Calu3 (cell line): ENCODE data around the gene LARP1. TPM values are rescaled to one million over a fixed set of nuclear protein-coding genes. Genes with fewer than 3 reads are reported as not detected.
A peak's percentile ranks its signal among the peaks of the same experiment; 100 is the strongest.

Source experiments
- BruUV-seq: library from RNA; stranded (reverse); fragments of 400-500 nt; replicated peaks from 2 replicates; lab custom pipeline; 2021; lab: Mats Ljungman, UMichigan
- CTCF ChIA-PET: fragments of 300-600 bp; sonication (Branson Sonifier 250); formaldehyde crosslinking; loops from one replicate; lab custom pipeline; 2022; ENCODE audit warnings: antibody characterized with exemption; lab: Charles Lee
- DNase-seq: peaks from one replicate; pipeline ENCODE4 v3.0.0; 2022
- H3K27ac Mint-ChIP-seq: one replicate; pipeline ENCODE4 v1.8.0; 2022; ENCODE audit warnings: mixed read lengths; ENCODE audit not compliant: unreplicated experiment
- H3K27me3 Mint-ChIP-seq: one replicate; pipeline ENCODE4 v1.8.0; 2022; ENCODE audit warnings: mixed read lengths; ENCODE audit not compliant: unreplicated experiment
- H3K36me3 Mint-ChIP-seq: one replicate; pipeline ENCODE4 v1.8.0; 2022; ENCODE audit warnings: mild to moderate bottlenecking, moderate library complexity, mixed read lengths; ENCODE audit not compliant: insufficient read depth, unreplicated experiment
- H3K4me1 Mint-ChIP-seq: one replicate; pipeline ENCODE4 v1.8.0; 2022; ENCODE audit warnings: mild to moderate bottlenecking, low read depth, mixed read lengths; ENCODE audit not compliant: unreplicated experiment
- H3K4me3 Mint-ChIP-seq: one replicate; pipeline ENCODE4 v1.8.0; 2022; ENCODE audit warnings: mild to moderate bottlenecking, low read depth, moderate library complexity, mixed read lengths; ENCODE audit not compliant: unreplicated experiment
- H3K9me3 Mint-ChIP-seq: one replicate; pipeline ENCODE4 v1.8.0; 2022; ENCODE audit warnings: low read depth, mixed read lengths; ENCODE audit not compliant: unreplicated experiment
- intact Hi-C: fragments of 100-400 bp; cut with micrococcal nuclease; formaldehyde crosslinking; loops from one replicate; pipeline ENCODE4 v1.10.0; 2022; ENCODE audit not compliant: unreplicated experiment
- total RNA-seq: library from RNA; stranded (reverse); gene quantifications from 2 replicates; pipeline ENCODE4 v1.2.3, GENCODE V29; 2022
- TF ChIP-seq, protein P1 (sequence below): fragments of 200-600 bp; IDR thresholded peaks from one replicate; pipeline ENCODE4 v1.8.0; 2022; ENCODE audit warnings: antibody characterized with exemption; ENCODE audit not compliant: unreplicated experiment

LARP1 gene
- total RNA-seq, 1 experiment from 2014 or later: 339 TPM

DNA sequence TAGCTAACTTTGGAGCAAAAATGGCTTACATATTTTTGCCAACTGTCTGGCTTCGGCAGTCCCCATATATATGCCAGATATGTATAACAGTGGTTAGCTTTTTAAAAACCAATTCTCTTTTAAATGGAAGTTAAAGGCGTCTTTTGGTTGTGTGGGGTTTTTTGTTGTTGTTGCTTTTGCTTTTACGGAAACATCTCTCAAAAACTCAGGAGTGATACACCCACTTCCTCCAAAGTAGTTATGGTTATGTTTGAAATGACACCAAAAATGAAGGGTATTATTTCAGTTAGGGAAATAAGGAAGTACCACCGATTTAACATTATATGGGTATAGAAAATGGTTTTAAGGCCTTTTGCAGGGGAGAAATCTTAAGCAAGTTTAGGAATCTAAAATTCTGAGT lies 105.6 kb downstream of the LARP1 start:
- peak overlapping the region; percentile 24 for H3K27ac Mint-ChIP-seq
- no peak for DNase-seq

DNA sequence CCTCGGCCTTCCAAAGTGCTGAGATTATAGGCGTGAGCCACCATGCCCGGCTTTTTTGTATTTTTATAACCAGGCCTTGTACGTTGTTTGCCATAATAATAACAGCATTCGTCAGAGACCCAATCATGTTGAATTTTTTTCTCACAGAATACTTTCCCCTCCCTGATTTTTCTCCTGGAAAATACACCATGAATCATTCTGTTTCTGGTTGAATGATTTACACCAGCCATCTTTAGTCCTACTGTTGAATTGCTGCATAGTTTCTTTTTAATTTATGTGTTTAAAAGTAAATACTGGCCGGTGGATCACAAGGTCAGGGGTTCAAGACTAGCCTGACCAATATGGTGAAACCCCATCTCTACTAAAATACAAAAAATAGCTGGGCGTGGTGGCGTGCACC lies 106.8 kb downstream of the LARP1 start:
- CTCF ChIA-PET: no interaction called here
- intact Hi-C loops: no loop called here
- peaks cover 18% of the 10 kb centered on the region for H3K4me1 Mint-ChIP-seq
- no peak for DNase-seq
- H3K27ac Mint-ChIP-seq: no peak overlapping the region
- BruUV-seq: no TSS peak
- peaks cover 47% of the 10 kb centered on the region for H3K36me3 Mint-ChIP-seq
- H3K27me3 Mint-ChIP-seq: no peaks in the 10 kb centered on the region
- H3K4me3 Mint-ChIP-seq: no peak overlapping the region
- H3K9me3 Mint-ChIP-seq: no peaks in the 10 kb centered on the region
- TF ChIP-seq, protein P1, sequence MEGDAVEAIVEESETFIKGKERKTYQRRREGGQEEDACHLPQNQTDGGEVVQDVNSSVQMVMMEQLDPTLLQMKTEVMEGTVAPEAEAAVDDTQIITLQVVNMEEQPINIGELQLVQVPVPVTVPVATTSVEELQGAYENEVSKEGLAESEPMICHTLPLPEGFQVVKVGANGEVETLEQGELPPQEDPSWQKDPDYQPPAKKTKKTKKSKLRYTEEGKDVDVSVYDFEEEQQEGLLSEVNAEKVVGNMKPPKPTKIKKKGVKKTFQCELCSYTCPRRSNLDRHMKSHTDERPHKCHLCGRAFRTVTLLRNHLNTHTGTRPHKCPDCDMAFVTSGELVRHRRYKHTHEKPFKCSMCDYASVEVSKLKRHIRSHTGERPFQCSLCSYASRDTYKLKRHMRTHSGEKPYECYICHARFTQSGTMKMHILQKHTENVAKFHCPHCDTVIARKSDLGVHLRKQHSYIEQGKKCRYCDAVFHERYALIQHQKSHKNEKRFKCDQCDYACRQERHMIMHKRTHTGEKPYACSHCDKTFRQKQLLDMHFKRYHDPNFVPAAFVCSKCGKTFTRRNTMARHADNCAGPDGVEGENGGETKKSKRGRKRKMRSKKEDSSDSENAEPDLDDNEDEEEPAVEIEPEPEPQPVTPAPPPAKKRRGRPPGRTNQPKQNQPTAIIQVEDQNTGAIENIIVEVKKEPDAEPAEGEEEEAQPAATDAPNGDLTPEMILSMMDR: no peak

More for the DNA sequence above, 105.6 kb downstream of the LARP1 start:
- CTCF ChIA-PET: interaction anchor here (0.6 to 0.9 kb wide), 2 partner anchors 94 to 97 kb away, joined by 3 to 4 read pairs; no protein-coding TSS in a partner anchor
- BruUV-seq: no TSS peak
- TF ChIP-seq, protein P1: no peak
- Mint-ChIP-seq H3K4me3 (peak overlapping the region; percentile 100), H3K9me3 (no peaks in the 10 kb centered on the region), H3K4me1 (peaks cover 23% of the 10 kb centered on the region), H3K27me3 (no peaks in the 10 kb centered on the region), H3K36me3 (peaks cover 44% of the 10 kb centered on the region)
- intact Hi-C loops: no loop called here

DNA sequence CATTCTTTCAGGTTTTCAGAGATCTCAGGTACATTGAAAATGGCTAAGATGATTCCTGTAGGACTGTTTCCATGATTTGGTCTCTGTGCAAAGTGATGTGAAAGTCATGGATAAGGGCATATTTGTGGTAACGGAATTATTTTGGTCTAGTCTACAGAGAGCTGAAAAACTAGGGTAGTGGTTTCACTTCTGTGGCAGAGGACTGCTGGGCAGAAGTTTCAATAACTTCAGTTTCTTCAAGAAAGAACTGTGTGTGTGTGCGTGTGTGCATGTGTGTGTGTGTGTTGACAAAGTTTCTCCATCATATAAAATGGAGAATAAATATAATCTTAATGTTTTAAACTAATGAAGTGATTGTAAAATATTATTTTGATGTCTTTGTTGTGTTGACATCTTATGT lies 107.6 kb downstream of the LARP1 start:
- DNase-seq: no peak
- Mint-ChIP-seq H3K27ac (no peak overlapping the region), H3K27me3 (no peaks in the 10 kb centered on the region), H3K9me3 (no peaks in the 10 kb centered on the region), H3K4me1 (peaks cover 14% of the 10 kb centered on the region), H3K36me3 (peaks cover 39% of the 10 kb centered on the region), H3K4me3 (no peak overlapping the region)
- no TSS peak for BruUV-seq
- intact Hi-C loops: no loop called here
- CTCF ChIA-PET: no interaction called here
- TF ChIP-seq, protein P1: no peak

DNA sequence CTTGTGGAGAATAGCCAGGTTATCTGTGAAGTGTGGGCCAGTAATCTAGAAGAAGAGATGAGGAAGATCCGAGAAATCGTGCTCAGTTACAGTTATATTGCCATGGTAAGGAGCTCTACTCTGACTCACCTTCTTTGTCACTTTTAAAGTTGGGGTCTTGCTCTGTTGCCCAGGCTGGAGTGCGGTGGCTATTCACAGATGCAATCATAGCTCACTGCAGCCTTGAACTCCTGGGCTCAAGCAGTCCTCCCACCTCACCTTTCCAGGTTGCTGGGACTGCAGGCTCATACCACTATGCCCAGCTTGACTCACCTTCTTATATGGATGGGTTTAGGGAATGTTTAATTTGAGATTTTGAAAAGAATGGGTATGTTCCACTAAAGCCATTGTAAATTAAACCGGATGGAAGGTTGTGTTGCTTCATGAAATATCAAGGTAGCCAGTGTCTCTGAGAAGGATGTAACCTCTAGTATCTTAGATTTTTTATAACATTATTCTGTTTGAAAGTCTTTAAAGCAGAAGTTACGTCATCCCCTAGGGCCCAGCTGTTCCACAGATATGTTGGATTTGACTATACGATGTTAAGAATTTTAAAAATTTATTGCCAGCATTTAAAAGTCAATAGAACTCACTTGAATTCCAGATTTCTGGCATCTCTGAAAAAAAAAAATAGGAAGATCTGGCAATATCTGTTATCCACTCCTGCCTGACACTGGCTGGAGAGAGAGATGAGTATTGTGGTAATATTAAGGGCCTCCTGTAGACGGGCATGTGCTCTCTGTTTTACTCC lies 108.3 kb downstream of the LARP1 start:
- CTCF ChIA-PET: no interaction called here
- DNase-seq: no peak
- TF ChIP-seq, protein P1: no peak
- Mint-ChIP-seq H3K4me1 (peaks cover 14% of the 10 kb centered on the region), H3K9me3 (no peaks in the 10 kb centered on the region), H3K4me3 (no peak overlapping the region), H3K36me3 (peaks cover 37% of the 10 kb centered on the region), H3K27me3 (no peaks in the 10 kb centered on the region), H3K27ac (no peak overlapping the region)
- no TSS peak for BruUV-seq
- intact Hi-C loops: no loop called here
